KOPT-K1 (cell line): ENCODE measurements around the gene OSBPL7.

Experiments
- H3K27ac ChIP-seq: fragments of 200-600 bp; sonication (generic); 2 replicates; pipeline ENCODE4 v1.5.1; 2016; ENCODE audit warnings: antibody characterized with exemption, mild to moderate bottlenecking, low read depth, low read length; ENCODE audit not compliant: poor library complexity, severe bottlenecking
- H3K36me3 ChIP-seq: fragments of 200-600 bp; sonication (generic); 2 replicates; pipeline ENCODE4 v1.5.1; 2017; ENCODE audit warnings: antibody characterized with exemption, mild to moderate bottlenecking, low read length, moderate library complexity; ENCODE audit not compliant: insufficient read depth
- H3K9me3 ChIP-seq: fragments of 200-600 bp; sonication (generic); 2 replicates; pipeline ENCODE4 v1.5.1; 2017; ENCODE audit warnings: antibody characterized with exemption, low read length, mild to moderate bottlenecking; ENCODE audit not compliant: insufficient read depth, poor library complexity, severe bottlenecking

The OSBPL7 gene

GRCh38 chr17:47807421-47807820 is 14.2 kb downstream of the OSBPL7 start:
- Histone ChIP-seq H3K36me3 (peaks cover 54% of the 10 kb centered on the region), H3K9me3 (no peaks in the 10 kb centered on the region), H3K27ac (no peak overlapping the region)

- Histone ChIP-seq H3K27ac (no peak overlapping the region), H3K9me3 (no peaks in the 10 kb centered on the region), H3K36me3 (peaks cover 50% of the 10 kb centered on the region)
Measured at GRCh38 chr17:47806913-47807255, 14.7 kb downstream of the OSBPL7 start.

GRCh38 chr17:47806026-47806912 is 15.3 kb downstream of the OSBPL7 start:
- peaks cover 45% of the 10 kb centered on the region for H3K36me3 ChIP-seq
- no peak overlapping the region for H3K27ac ChIP-seq
- no peaks in the 10 kb centered on the region for H3K9me3 ChIP-seq

GRCh38 chr17:47804461-47804860 is 17.1 kb downstream of the OSBPL7 start:
- H3K27ac ChIP-seq = no peak overlapping the region
- no peaks in the 10 kb centered on the region for H3K9me3 ChIP-seq
- peaks cover 29% of the 10 kb centered on the region; the same call in 1 of the 2 replicates for H3K36me3 ChIP-seq

GRCh38 chr17:47803751-47804150 is 17.8 kb downstream of the OSBPL7 start:
- peaks cover 22% of the 10 kb centered on the region; the same call in 1 of the 2 replicates for H3K36me3 ChIP-seq
- H3K27ac ChIP-seq = no peak overlapping the region
- H3K9me3 ChIP-seq = no peaks in the 10 kb centered on the region

- H3K9me3 ChIP-seq = no peaks in the 10 kb centered on the region
- no peak overlapping the region for H3K27ac ChIP-seq
- H3K36me3 ChIP-seq = peaks cover 16% of the 10 kb centered on the region; the same call in 1 of the 2 replicates
Measured at GRCh38 chr17:47803201-47803600, 18.4 kb downstream of the OSBPL7 start.

GRCh38 chr17:47802341-47803022 is 19.1 kb downstream of the OSBPL7 start:
- peaks cover 9% of the 10 kb centered on the region; the same call in 1 of the 2 replicates for H3K36me3 ChIP-seq
- no peak overlapping the region for H3K27ac ChIP-seq
- no peaks in the 10 kb centered on the region for H3K9me3 ChIP-seq

- Histone ChIP-seq H3K27ac (no peak overlapping the region), H3K36me3 (peaks cover 3% of the 10 kb centered on the region; the same call in 1 of the 2 replicates), H3K9me3 (no peaks in the 10 kb centered on the region)
Measured at GRCh38 chr17:47801906-47802305, 19.7 kb downstream of the OSBPL7 start.

- no peaks in the 10 kb centered on the region for H3K9me3 ChIP-seq
- H3K27ac ChIP-seq = no peak overlapping the region
- H3K36me3 ChIP-seq = no peaks in the 10 kb centered on the region
Measured at GRCh38 chr17:47801176-47801765, 20.3 kb downstream of the OSBPL7 start.

GRCh38 chr17:47800686-47801085 is 20.9 kb downstream of the OSBPL7 start:
- Histone ChIP-seq H3K9me3 (no peaks in the 10 kb centered on the region), H3K36me3 (no peaks in the 10 kb centered on the region), H3K27ac (no peak overlapping the region)

GRCh38 chr17:47797797-47798196 is 23.8 kb downstream of the OSBPL7 start:
- Histone ChIP-seq H3K9me3 (no peaks in the 10 kb centered on the region), H3K36me3 (no peaks in the 10 kb centered on the region), H3K27ac (no peak overlapping the region)

GRCh38 chr17:47792979-47793378 is 28.6 kb downstream of the OSBPL7 start:
- Histone ChIP-seq H3K27ac (no peak overlapping the region), H3K36me3 (no peaks in the 10 kb centered on the region), H3K9me3 (no peaks in the 10 kb centered on the region)

- Histone ChIP-seq H3K27ac (no peak overlapping the region), H3K36me3 (no peaks in the 10 kb centered on the region), H3K9me3 (no peaks in the 10 kb centered on the region)
Measured at GRCh38 chr17:47792457-47792856, 29.1 kb downstream of the OSBPL7 start.

GRCh38 chr17:47791025-47791424 is 30.6 kb downstream of the OSBPL7 start:
- Histone ChIP-seq H3K36me3 (no peaks in the 10 kb centered on the region), H3K9me3 (no peaks in the 10 kb centered on the region), H3K27ac (no peak overlapping the region)
